H1 (cell line): ENCODE results near the gene EIF4E1B. TPM values are rescaled to one million over a fixed set of nuclear protein-coding genes. Genes with fewer than 3 reads are reported as not detected.

Source experiments
- CTCF ChIA-PET: fragments of 300-600 bp; sonication (Branson Sonifier 250); formaldehyde crosslinking; loops from one replicate; lab custom pipeline; 2021; ENCODE audit not compliant: partially characterized antibody; lab: Charles Lee
- POLR2A ChIA-PET: fragments of 300-600 bp; sonication (Branson Sonifier 250); formaldehyde crosslinking; loops from one replicate; lab custom pipeline; 2021; ENCODE audit warnings: inconsistent platforms; ENCODE audit not compliant: partially characterized antibody; lab: Charles Lee
- DNase-seq, 2 experiments: peaks; one replicate each; pipeline versions ENCODE4 v3.0.0 to v3.0.0-alpha.2; 2010 to 2022; ENCODE audit warnings: low spot score in 2 of 2, low read depth in 1 of 2, mixed read lengths in 1 of 2
- FAIRE-seq: peaks from 2 replicates; lab custom pipeline; 2011; peaks lifted over from hg19 to GRCh38; lab: Jason Lieb, UNC
- H2AFZ ChIP-seq: 2 replicates; pipeline ENCODE4 v1.8.1; 2012; ENCODE audit warnings: low read length, inconsistent platforms
- H2AK5ac ChIP-seq: 2 replicates; pipeline ENCODE4 v1.6.1; 2013; ENCODE audit warnings: low read depth, low read length
- H2BK120ac ChIP-seq: replicated peaks from 2 replicates; pipeline ENCODE3; 2013; ENCODE audit warnings: low read depth, low read length, inconsistent platforms
- H2BK12ac ChIP-seq: 2 replicates; pipeline ENCODE4 v1.6.1; 2013; ENCODE audit warnings: low read depth, low read length
- H2BK15ac ChIP-seq: 2 replicates; pipeline ENCODE4 v1.6.1; 2013; ENCODE audit warnings: low read length
- H2BK20ac ChIP-seq: 2 replicates; pipeline ENCODE4 v1.6.1; 2013; ENCODE audit warnings: low read length
- H2BK5ac ChIP-seq: 2 replicates; pipeline ENCODE4 v1.6.1; 2013; ENCODE audit warnings: low read depth, low read length
- H3K14ac ChIP-seq: 2 replicates; pipeline ENCODE4 v1.6.1; 2013; ENCODE audit warnings: inconsistent platforms; ENCODE audit not compliant: insufficient read length
- H3K18ac ChIP-seq: 2 replicates; pipeline ENCODE4 v1.6.1; 2013; ENCODE audit warnings: low read length; ENCODE audit errors: extremely low read depth
- H3K23ac ChIP-seq: 2 replicates; pipeline ENCODE4 v1.6.1; 2013; ENCODE audit warnings: inconsistent platforms; ENCODE audit not compliant: insufficient read length
- H3K23me2 ChIP-seq: 2 replicates; pipeline ENCODE4 v1.6.1; 2013; ENCODE audit warnings: low read depth, low read length
- H3K27ac ChIP-seq: 2 replicates; pipeline ENCODE4 v1.6.1; 2011; ENCODE audit warnings: low read depth, low read length, inconsistent platforms
- H3K27me3 ChIP-seq, 4 experiments: replicated peaks in 1 of 4; 1 replicate in 1 of 4; 2 replicates in 3 of 4; pipeline versions ENCODE4 v1.6.1 to v1.8.1; 2011 to 2013; ENCODE audit warnings: low read length in 3 of 4, mild to moderate bottlenecking in 3 of 4, inconsistent platforms in 2 of 4, mixed read lengths in 2 of 4, moderate library complexity in 1 of 4; ENCODE audit not compliant: control insufficient read depth in 3 of 4, insufficient read depth in 3 of 4; ENCODE audit errors: extremely low read depth in 1 of 4
- H3K36me3 ChIP-seq, 4 experiments: 2 replicates each; pipeline versions ENCODE4 v1.6.1 to v1.8.1; 2011 to 2013; ENCODE audit warnings: mild to moderate bottlenecking in 4 of 4, low read length in 3 of 4, moderate library complexity in 2 of 4, control low read depth in 1 of 4, inconsistent platforms in 1 of 4; ENCODE audit not compliant: insufficient read depth in 4 of 4, control insufficient read depth in 2 of 4
- H3K4ac ChIP-seq: replicated peaks from 2 replicates; pipeline ENCODE3; 2013; ENCODE audit warnings: low read length, low read depth, mixed read lengths, inconsistent platforms; ENCODE audit not compliant: insufficient read length
- H3K4me1 ChIP-seq, 4 experiments: replicated peaks in 1 of 4; 1 replicate in 1 of 4; 2 replicates in 3 of 4; pipeline versions ENCODE4 v1.6.1 to v1.8.1; 2011 to 2013; ENCODE audit warnings: low read length in 3 of 4, inconsistent platforms in 2 of 4, mixed read lengths in 1 of 4; ENCODE audit not compliant: insufficient read depth in 4 of 4, control insufficient read depth in 3 of 4
- H3K4me2 ChIP-seq, 2 experiments: 2 replicates each; pipeline versions ENCODE4 v1.6.1 to v1.8.1; 2011 to 2013; ENCODE audit warnings: low read depth in 2 of 2, low read length in 2 of 2, control low read depth in 1 of 2, inconsistent platforms in 1 of 2, mild to moderate bottlenecking in 1 of 2; ENCODE audit not compliant: insufficient read depth in 1 of 2
- H3K4me3 ChIP-seq, 4 experiments: fragments of 200-600, 300-600 bp in 1 of 4; sonication (generic), shearing (Covaris generic), sonication (Bioruptor Twin) in 1 of 4; 2 replicates each; pipeline versions ENCODE4 v1.5.1 to v1.8.1; 2011 to 2016; ENCODE audit warnings: low read length in 4 of 4, low read depth in 3 of 4, control low read depth in 2 of 4, inconsistent platforms in 2 of 4, mild to moderate bottlenecking in 2 of 4, mixed read lengths in 1 of 4, moderate library complexity in 1 of 4; ENCODE audit not compliant: insufficient read depth in 2 of 4; ENCODE audit errors: extremely low read depth in 1 of 4
- H3K56ac ChIP-seq: replicated peaks from 2 replicates; pipeline ENCODE3; 2013; ENCODE audit warnings: low read depth, mild to moderate bottlenecking, mixed read lengths, low read length, inconsistent platforms; ENCODE audit not compliant: insufficient read length
- H3K79me1 ChIP-seq: 2 replicates; pipeline ENCODE4 v1.6.1; 2013; ENCODE audit warnings: low read depth, low read length, control low read depth
- H3K79me2 ChIP-seq, 2 experiments: 2 replicates each; pipeline versions ENCODE4 v1.6.1 to v1.8.1; 2012 to 2013; ENCODE audit warnings: low read length in 2 of 2, mild to moderate bottlenecking in 2 of 2, inconsistent platforms in 1 of 2; ENCODE audit not compliant: insufficient read depth in 2 of 2, control insufficient read depth in 1 of 2
- H3K9ac ChIP-seq, 4 experiments: replicated peaks in 1 of 4; 1 replicate in 1 of 4; 2 replicates in 3 of 4; pipeline versions ENCODE4 v1.6.1 to v1.8.1; 2011 to 2013; ENCODE audit warnings: low read depth in 3 of 4, low read length in 3 of 4, control low read depth in 2 of 4, mild to moderate bottlenecking in 2 of 4, moderate library complexity in 2 of 4, inconsistent platforms in 1 of 4; ENCODE audit errors: extremely low read depth in 1 of 4
- H3K9me3 ChIP-seq, 2 experiments: 2 replicates each; pipeline versions ENCODE4 v1.6.1 to v1.8.1; 2012 to 2013; ENCODE audit warnings: mild to moderate bottlenecking in 2 of 2, moderate library complexity in 2 of 2, control low read depth in 1 of 2, inconsistent platforms in 1 of 2, low read depth in 1 of 2, low read length in 1 of 2, mixed read lengths in 1 of 2; ENCODE audit not compliant: insufficient read depth in 2 of 2
- H4K20me1 ChIP-seq, 2 experiments: replicated peaks in 1 of 2; 2 replicates each; pipeline versions ENCODE3 to v1.8.1; 2011 to 2013; ENCODE audit warnings: inconsistent platforms in 2 of 2, low read length in 2 of 2, mild to moderate bottlenecking in 1 of 2; ENCODE audit not compliant: insufficient read depth in 2 of 2, control insufficient read depth in 1 of 2
- H4K5ac ChIP-seq: 2 replicates; pipeline ENCODE4 v1.6.1; 2013; ENCODE audit warnings: low read length, low read depth, mixed read lengths, inconsistent platforms; ENCODE audit not compliant: insufficient read length
- H4K8ac ChIP-seq: 2 replicates; pipeline ENCODE4 v1.8.0; 2013; ENCODE audit warnings: mild to moderate bottlenecking, moderate library complexity, low read length, inconsistent platforms; ENCODE audit not compliant: insufficient read depth; ENCODE audit errors: extremely low read depth
- H4K91ac ChIP-seq: replicated peaks from 2 replicates; pipeline ENCODE3; 2013; ENCODE audit warnings: low read length, mixed read lengths, inconsistent platforms; ENCODE audit not compliant: insufficient read length
- JUND ChIP-seq: IDR thresholded peaks from 2 replicates; pipeline ENCODE4 v1.6.1; 2011; ENCODE audit warnings: mild to moderate bottlenecking, improper control_type of control experiment, low read length
- KDM1A ChIP-seq: fragments of 200-600, 300-600 bp; sonication (generic); IDR thresholded peaks from 2 replicates; pipeline ENCODE4 v1.7.1; 2016; ENCODE audit warnings: mild to moderate bottlenecking, low read length, borderline replicate concordance
- WGBS, 2 experiments: shearing (Covaris generic) in 1 of 2; methylation state at CpG; one replicate each; pipeline versions ENCODE4 v1.1.6 to v1.1.7; 2013 to 2015; ENCODE audit warnings: low lambda C conversion rate in 2 of 2, mixed read lengths in 2 of 2, inconsistent platforms in 1 of 2, low coverage in 1 of 2, missing lambda C conversion rate in 1 of 2; ENCODE audit not compliant: insufficient replicate concordance in 2 of 2, insufficient coverage in 1 of 2, insufficient read length in 1 of 2; ENCODE audit errors: extremely low coverage in 1 of 2, missing lambda C conversion rate in 1 of 2; 5-methylcytosine and 5-hydroxymethylcytosine counted together
- polyA plus RNA-seq, 7 experiments: library from polyadenylated mRNA; depleted of rRNA in 3 of 7; stranded (reverse) in 5 of 7; unstranded in 2 of 7; fragments of >200 nt in 5 of 7; fragments of 200-250 nt in 2 of 7; gene quantifications; 1 replicate in 5 of 7; 2 replicates in 1 of 7; 4 replicates in 1 of 7; pipeline versions ENCODE4 v1.2.1 to v1.2.3, GENCODE V29; 2011 to 2013; ENCODE audit warnings: missing spikeins in 2 of 7, mixed read lengths in 2 of 7
- total RNA-seq: library from RNA; stranded (reverse); fragmentation: NEBNext Ultra II Directional; extraction: Animal tissue kit (Norgen Biotek cat#: 25700); gene quantifications from 2 replicates; pipeline ENCODE4 v1.2.1, GENCODE V29; 2021

Gene EIF4E1B
- total and polyA plus RNA-seq, 2 of the 8 experiments (the other 6 are each of a cell fraction or from before 2014, with no cell fraction given) = 0.97 to 1.3 TPM

DNA sequence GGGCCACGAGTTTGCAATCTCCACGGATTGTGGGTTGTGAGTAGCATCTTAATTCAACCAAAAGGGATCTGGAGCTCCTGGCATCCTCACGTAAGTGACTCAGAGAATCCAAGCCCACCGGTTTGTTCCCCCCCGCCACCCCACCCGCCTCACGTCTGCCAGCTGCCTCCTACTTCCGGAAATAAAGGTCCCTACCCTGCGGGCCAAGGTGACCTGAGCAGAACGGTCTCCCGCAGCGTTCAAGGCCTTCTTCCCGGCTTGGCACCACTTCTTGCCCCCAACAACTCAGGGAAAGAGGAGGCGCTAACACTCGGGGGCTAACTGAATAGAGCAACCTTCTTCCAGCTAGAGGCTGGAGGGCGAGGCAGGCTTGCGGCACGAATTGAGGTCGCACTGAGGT, 11.7 kb upstream of the EIF4E1B start:
- Histone ChIP-seq H3K27ac (no peak overlapping the region), H4K5ac (no peak overlapping the region), H3K79me1 (no peaks in the 10 kb centered on the region), H3K9me3 (peaks cover 0 to 6% of the 10 kb centered on the region in 2 experiments; a peak in 1 of 4 replicates), H3K23ac (no peak overlapping the region), H2BK5ac (no peak overlapping the region), H2BK12ac (no peak overlapping the region), H3K56ac (no peak overlapping the region), H3K4me1 (peaks cover 0 to 13% (median 6%) of the 10 kb centered on the region in 4 experiments; a peak in 6 of 7 replicates), H3K4ac (no peak overlapping the region), H3K4me3 (peak overlapping the region in 3 of 4 experiments; percentile 19 to 41 (median 19); a peak in 3 of 8 replicates), H3K27me3 (peaks cover 9 to 47% (median 26%) of the 10 kb centered on the region in 4 experiments; a peak in 6 of 7 replicates), H3K14ac (no peak overlapping the region), H2BK120ac (no peak overlapping the region), H3K9ac (no peak overlapping the region), H2AFZ (no peak overlapping the region; the same call in 1 of the 2 replicates), H2BK15ac (no peak overlapping the region), H4K91ac (no peak overlapping the region), H2AK5ac (no peak overlapping the region), H3K36me3 (no peaks in the 10 kb centered on the region), H4K20me1 (peaks cover 1 to 5% of the 10 kb centered on the region in 2 experiments), H3K23me2 (peaks cover 3% of the 10 kb centered on the region; the same call in 1 of the 2 replicates), H2BK20ac (no peak overlapping the region), H4K8ac (no peak overlapping the region), H3K4me2 (peak overlapping the region; percentile 63 to 72), H3K18ac (peak overlapping the region; percentile 68; the same call in 1 of the 2 replicates), H3K79me2 (no peaks in the 10 kb centered on the region)
- no peak for FAIRE-seq
- WGBS, 2 experiments = 57% methylated on average over 17 of the region's 19 CpGs; no CpG with 5 or more reads in 1 of the 2 experiments
- TF ChIP-seq JUND (no peak), KDM1A (no peak)
- CTCF ChIA-PET = interaction anchor here (1.4 to 1.5 kb wide), 2 partner anchors 12 to 40 kb away, joined by 3 read pairs; partner anchors contain the start of gene EIF4E1B
- no peak for DNase-seq
- POLR2A ChIA-PET = interaction anchor here (1.6 kb wide), 1 partner anchor 82 kb away, joined by 3 read pairs; the partner anchor contains the start of gene RNF44
